ENCODE measurements around the gene NUDT1.
A peak's percentile ranks its signal among the peaks of the same experiment; 100 is the strongest.

NUDT1 gene

DNA sequence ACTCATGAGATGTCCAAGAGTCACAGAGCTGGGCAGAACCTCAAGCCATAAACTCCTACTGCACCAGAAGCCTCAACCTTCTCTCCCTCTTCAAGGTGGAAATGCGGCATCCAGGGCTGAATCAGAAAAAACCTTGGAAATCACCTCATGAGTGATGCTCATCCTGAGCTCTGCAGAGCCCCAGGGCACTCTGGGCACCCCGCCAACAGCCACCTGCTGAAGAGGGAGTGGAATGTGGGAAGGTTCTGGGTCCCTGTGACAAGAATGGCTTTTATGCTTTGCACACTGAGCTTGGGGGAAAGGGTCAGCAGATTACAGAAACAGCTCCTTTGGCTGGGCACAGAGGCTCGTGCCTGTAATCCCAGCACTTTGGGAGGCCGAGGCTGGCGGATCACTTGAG, 18.8 kb downstream of the NUDT1 start:
- H3K4me2 ChIP-seq (ENCODE audit: low read length): no peak overlapping the region
- H3K27ac ChIP-seq (ENCODE audit: low read depth, low read length, poor library complexity, severe bottlenecking): no peak overlapping the region

DNA sequence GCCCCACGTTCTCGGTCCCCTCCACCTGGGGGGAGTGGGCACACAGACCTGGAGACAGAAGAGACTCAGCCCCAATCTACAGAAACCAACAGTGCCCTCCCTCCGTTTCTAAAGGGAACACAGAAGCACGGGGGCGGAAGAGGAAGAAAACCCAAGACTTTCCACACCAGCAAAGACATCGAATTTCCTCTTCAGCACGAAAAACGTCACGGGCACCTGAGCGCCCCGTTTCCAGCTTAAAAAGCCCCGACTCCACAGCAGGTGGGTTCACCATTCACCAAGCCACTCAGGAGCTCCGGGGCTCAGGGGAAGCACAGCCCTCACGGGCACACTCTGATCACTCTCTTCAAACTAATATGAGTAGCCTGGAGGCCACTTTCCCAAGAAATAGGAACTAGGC, 19.6 kb downstream of the NUDT1 start:
- Histone ChIP-seq H3K27me3 (ENCODE audit: insufficient read depth, low read length) (0 out of 2 replicates have a peak, but pooled peaks cover 6% of the 10 kb centered on the region), H3K4me2 (ENCODE audit: low read length) (peak overlapping the region; percentile 51), H3K9me2 (ENCODE audit: low read depth, low read length) (no peaks in the 10 kb centered on the region), H3K36me3 (ENCODE audit: insufficient read depth, low read length) (peaks cover 9% of the 10 kb centered on the region; the same call in 1 of the 2 replicates), H3F3A (ENCODE audit: insufficient read depth, low read length) (no peaks in the 10 kb centered on the region), H2AFZ (ENCODE audit: low read length) (no peak overlapping the region), H3K4me3 (ENCODE audit: low read depth, low read length, poor library complexity, severe bottlenecking) (peak overlapping the region; percentile 7), H4K20me1 (ENCODE audit: insufficient read depth, low read length) (no peaks in the 10 kb centered on the region), H3K9me3 (ENCODE audit: low read length) (no peaks in the 10 kb centered on the region), H3K79me2 (ENCODE audit: insufficient read depth, low read length) (no peaks in the 10 kb centered on the region), H3K9ac (ENCODE audit: low read length) (peak overlapping the region; percentile 29; the same call in 1 of the 2 replicates), H3K27ac (ENCODE audit: low read depth, low read length, poor library complexity, severe bottlenecking) (peak overlapping the region; percentile 34), H3K4me1 (ENCODE audit: insufficient read depth, low read length, severe bottlenecking) (peaks cover 20% of the 10 kb centered on the region)
- TF ChIP-seq, protein P1, sequence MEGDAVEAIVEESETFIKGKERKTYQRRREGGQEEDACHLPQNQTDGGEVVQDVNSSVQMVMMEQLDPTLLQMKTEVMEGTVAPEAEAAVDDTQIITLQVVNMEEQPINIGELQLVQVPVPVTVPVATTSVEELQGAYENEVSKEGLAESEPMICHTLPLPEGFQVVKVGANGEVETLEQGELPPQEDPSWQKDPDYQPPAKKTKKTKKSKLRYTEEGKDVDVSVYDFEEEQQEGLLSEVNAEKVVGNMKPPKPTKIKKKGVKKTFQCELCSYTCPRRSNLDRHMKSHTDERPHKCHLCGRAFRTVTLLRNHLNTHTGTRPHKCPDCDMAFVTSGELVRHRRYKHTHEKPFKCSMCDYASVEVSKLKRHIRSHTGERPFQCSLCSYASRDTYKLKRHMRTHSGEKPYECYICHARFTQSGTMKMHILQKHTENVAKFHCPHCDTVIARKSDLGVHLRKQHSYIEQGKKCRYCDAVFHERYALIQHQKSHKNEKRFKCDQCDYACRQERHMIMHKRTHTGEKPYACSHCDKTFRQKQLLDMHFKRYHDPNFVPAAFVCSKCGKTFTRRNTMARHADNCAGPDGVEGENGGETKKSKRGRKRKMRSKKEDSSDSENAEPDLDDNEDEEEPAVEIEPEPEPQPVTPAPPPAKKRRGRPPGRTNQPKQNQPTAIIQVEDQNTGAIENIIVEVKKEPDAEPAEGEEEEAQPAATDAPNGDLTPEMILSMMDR (IDR thresholded peaks at IDR 0.05; ENCODE audit: low read length): no peak
- no peak for TF ChIP-seq EZH2 (IDR thresholded peaks at IDR 0.05; ENCODE audit: borderline replicate concordance, low read length)

More for the DNA sequence above, 18.8 kb downstream of the NUDT1 start:
- TF ChIP-seq, protein P1 (IDR thresholded peaks at IDR 0.05; ENCODE audit: low read length): no peak
- no peak for TF ChIP-seq EZH2 (IDR thresholded peaks at IDR 0.05; ENCODE audit: borderline replicate concordance, low read length)
- Histone ChIP-seq H3K36me3 (ENCODE audit: insufficient read depth, low read length) (peaks cover 9% of the 10 kb centered on the region; the same call in 1 of the 2 replicates), H4K20me1 (ENCODE audit: insufficient read depth, low read length) (no peaks in the 10 kb centered on the region), H2AFZ (ENCODE audit: low read length) (no peak overlapping the region), H3K9ac (ENCODE audit: low read length) (no peak overlapping the region), H3K9me2 (ENCODE audit: low read depth, low read length) (no peaks in the 10 kb centered on the region), H3F3A (ENCODE audit: insufficient read depth, low read length) (no peaks in the 10 kb centered on the region), H3K79me2 (ENCODE audit: insufficient read depth, low read length) (no peaks in the 10 kb centered on the region), H3K4me3 (ENCODE audit: low read depth, low read length, poor library complexity, severe bottlenecking) (no peak overlapping the region), H3K4me1 (ENCODE audit: insufficient read depth, low read length, severe bottlenecking) (peaks cover 20% of the 10 kb centered on the region), H3K9me3 (ENCODE audit: low read length) (no peaks in the 10 kb centered on the region), H3K27me3 (ENCODE audit: insufficient read depth, low read length) (0 out of 2 replicates have a peak, but pooled peaks cover 6% of the 10 kb centered on the region)

DNA sequence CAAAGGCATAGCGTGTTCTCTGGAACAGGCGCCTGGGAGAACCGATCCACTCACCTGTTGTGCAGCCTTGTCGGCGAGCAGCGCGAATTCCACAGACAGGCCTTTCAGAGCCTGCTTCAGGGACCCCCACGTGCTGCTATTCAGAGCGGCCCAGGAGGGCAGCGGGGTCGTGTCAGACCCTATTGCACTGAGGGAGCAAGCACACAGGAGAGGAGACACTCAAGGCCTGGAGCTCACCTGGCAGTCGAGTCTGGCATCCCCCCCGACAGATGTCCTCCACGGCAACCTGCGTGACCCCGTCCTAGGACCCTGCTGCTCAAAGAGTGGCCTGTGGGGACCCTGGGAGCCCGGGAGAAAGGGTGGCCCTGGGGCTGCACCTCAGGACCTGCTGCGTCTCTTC, 21.1 kb downstream of the NUDT1 start:
- no peaks in the 10 kb centered on the region for H3K9me2 ChIP-seq (ENCODE audit: low read depth, low read length)
- no peaks in the 10 kb centered on the region for H3K9me3 ChIP-seq (ENCODE audit: low read length)
- peaks cover 9% of the 10 kb centered on the region; the same call in 1 of the 2 replicates for H3K36me3 ChIP-seq (ENCODE audit: insufficient read depth, low read length)
- no peak overlapping the region for H3K4me3 ChIP-seq (ENCODE audit: low read depth, low read length, poor library complexity, severe bottlenecking)
- 0 out of 2 replicates have a peak, but pooled peaks cover 6% of the 10 kb centered on the region for H3K27me3 ChIP-seq (ENCODE audit: insufficient read depth, low read length)
- no peak overlapping the region for H3K27ac ChIP-seq (ENCODE audit: low read depth, low read length, poor library complexity, severe bottlenecking)
- no peaks in the 10 kb centered on the region for H3K79me2 ChIP-seq (ENCODE audit: insufficient read depth, low read length)
- H2AFZ ChIP-seq (ENCODE audit: low read length): no peak overlapping the region
- H3K9ac ChIP-seq (ENCODE audit: low read length): no peak overlapping the region
- peaks cover 20% of the 10 kb centered on the region for H3K4me1 ChIP-seq (ENCODE audit: insufficient read depth, low read length, severe bottlenecking)
- H4K20me1 ChIP-seq (ENCODE audit: insufficient read depth, low read length): no peaks in the 10 kb centered on the region
- H3K4me2 ChIP-seq (ENCODE audit: low read length): no peak overlapping the region
- no peak for TF ChIP-seq EZH2 (IDR thresholded peaks at IDR 0.05; ENCODE audit: borderline replicate concordance, low read length)
- TF ChIP-seq, protein P1 (IDR thresholded peaks at IDR 0.05; ENCODE audit: low read length): no peak
- no peaks in the 10 kb centered on the region for H3F3A ChIP-seq (ENCODE audit: insufficient read depth, low read length)
